H54 (cell line): ENCODE measurements around the gene PTPRD.
"Not testable (repeated sequence)": the region's sequence is repeated elsewhere in the genome, so short reads cannot be mapped to it uniquely, and the experiment has no call there.

Source experiments
- DNase-seq: peaks from one replicate; pipeline ENCODE4 v3.0.0; 2011; ENCODE audit warnings: low spot score, mixed read lengths; ENCODE audit not compliant: insufficient read length
- FAIRE-seq: peaks from 3 replicates; lab custom pipeline; 2011; peaks lifted over from hg19 to GRCh38; lab: Jason Lieb, UNC
- POLR2A ChIP-seq: IDR thresholded peaks from 2 replicates; pipeline ENCODE4 v1.6.1; 2011; ENCODE audit warnings: low read depth, mild to moderate bottlenecking, low read length

PTPRD gene

DNA sequence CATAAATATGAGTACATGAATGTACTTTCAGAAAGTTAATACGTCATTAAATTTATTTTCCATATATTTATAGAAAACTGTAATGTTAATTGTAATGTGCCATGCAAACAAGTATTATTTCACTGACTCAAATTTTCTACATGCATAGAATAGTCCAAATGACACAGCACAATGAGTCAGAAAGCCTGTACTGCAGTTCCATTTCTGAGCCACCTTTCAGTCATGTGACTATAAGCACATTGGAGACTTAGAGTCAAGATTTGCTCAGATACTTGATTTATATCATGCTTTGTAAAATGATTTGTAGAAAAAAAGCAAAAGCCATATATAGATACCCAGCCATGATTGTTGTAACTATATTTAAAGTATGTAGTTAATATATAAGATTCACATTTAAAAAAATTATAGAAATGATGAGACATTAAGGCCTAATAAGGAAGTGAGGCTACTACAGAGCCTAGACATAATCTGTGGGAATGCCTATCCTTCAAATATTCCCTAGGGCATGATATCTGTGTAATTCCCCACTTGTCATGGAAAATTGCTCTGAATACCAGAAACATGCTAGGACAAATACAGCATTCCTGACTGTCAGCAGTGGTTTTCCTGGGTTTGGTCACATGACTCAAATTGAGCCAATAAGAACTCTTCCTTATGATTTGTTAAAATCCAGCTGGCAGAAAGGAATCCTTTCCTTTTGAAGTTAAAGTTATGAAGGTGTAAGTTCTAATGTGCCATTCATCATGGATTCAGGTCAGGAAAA lies 50.0 kb downstream of the PTPRD start:
- TF ChIP-seq POLR2A: no peak
- DNase-seq (peak; percentile 3), FAIRE-seq (peak; percentile 84)

DNA sequence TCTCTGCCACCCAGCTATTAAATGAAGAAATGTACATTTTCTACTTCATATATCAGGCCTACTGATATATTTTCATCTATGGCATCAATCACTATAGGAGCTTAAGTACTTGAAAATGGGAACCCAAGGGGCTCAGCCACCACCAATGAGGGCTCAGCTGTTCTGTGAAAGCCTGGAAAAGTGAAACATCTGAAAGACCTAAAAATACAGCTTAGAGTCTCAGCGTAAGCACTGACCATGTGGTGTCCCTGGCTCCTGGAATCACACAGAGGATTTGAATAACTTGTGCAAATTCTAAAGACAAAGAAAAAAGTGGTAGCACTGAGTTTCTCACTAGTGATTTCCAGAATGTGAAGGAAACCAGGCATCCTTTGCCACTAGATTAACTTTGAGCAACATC lies 64.5 kb downstream of the PTPRD start:
- FAIRE-seq (no peak), DNase-seq (no peak)
- TF ChIP-seq POLR2A: no peak

DNA sequence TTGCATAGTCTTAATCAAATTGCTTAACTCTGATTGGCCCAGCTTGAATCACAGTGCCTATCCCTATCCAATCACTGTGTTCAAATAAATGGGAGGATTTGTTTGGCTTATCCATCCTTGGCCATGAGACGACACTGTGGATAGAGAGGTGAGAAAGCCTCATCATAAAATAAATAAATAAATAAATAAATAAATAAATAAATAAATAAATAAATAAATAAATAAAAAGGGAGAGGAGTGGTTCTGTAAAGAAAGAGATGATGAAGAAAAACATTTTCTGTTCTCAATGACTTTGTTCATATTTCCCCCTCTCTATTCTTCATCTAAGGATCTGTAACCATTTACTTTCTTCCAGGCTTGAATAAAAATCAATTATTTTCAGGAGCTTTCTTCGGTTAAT lies 74.7 kb downstream of the PTPRD start:
- no peak for TF ChIP-seq POLR2A
- no peak for DNase-seq
- FAIRE-seq: no peak

DNA sequence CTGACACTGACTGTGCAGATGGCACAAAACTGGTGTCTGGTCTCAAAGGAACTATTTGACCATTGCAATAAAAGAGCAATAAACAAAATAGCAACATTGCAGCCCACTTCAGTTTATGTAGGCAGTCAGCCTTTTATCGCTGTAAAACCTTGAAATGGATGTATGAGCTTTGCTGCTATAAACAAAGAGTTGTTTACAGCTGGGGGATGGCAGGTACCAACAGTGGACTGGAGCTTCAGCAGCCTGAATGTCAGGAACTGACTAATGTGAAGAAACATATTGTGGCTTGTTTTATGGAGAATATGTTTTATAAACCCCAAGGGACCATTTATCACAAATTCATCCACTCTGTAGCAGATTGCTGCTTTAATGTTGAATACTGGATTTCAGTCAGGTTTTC lies 78.0 kb downstream of the PTPRD start:
- FAIRE-seq: no peak
- no peak for DNase-seq
- TF ChIP-seq POLR2A: no peak

DNA sequence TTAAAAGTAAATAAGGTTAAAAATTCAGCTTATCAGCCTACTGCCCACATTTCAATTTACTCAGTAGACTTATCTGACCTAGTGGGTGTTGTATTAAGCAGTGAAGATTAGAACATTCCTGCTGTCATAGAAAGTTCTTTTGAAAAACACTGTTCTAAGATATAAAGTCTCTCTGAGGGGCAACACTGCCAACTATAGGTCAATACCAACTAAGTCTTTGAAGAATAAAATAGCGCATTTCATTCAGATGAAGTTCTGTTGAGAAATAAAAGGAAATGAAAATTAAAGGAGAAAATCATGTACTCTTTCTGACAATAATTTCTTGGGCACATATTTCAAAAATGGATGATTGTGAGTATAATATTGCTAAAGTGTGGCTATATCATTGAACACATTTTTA lies 86.8 kb downstream of the PTPRD start:
- TF ChIP-seq POLR2A: no peak
- FAIRE-seq (no peak), DNase-seq (no peak)

DNA sequence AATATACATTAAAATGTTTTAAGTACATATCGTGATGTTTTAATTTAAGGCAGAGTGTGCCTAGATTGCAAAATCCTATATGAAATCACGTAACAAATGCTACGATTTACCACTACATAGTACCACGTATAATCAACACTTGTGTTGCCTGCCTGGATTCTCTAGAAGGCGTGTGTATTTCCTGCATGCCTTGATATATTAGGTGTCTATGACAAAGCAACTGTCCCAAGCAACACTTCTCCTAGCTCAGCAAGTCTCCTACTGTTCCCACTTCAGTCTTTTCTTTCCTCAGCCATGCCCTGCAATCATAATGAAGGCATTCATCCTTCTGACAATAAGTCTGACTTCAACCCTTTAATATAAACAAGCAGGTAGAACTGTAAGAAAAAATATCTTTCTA lies 89.6 kb downstream of the PTPRD start:
- FAIRE-seq (no peak), DNase-seq (no peak)
- no peak for TF ChIP-seq POLR2A

DNA sequence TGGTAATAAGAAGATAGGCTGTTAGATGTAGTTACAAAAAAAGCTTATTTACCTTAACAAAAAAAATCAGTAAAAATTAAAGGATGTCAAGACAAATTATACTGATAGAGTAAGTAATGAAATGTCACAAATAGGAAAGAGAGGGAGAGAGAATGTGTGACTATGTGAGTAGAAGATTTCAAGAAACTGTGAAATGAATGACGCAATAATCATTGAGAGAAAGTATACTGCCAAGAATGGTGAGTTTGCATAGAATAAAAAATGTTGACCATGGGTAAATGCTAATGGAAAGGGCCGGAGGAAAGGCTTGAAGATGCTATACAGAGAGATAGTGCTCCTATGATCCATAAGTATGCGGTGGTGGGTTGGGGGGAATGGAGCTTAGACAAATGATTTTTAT lies 100.7 kb downstream of the PTPRD start:
- FAIRE-seq: no peak

DNA sequence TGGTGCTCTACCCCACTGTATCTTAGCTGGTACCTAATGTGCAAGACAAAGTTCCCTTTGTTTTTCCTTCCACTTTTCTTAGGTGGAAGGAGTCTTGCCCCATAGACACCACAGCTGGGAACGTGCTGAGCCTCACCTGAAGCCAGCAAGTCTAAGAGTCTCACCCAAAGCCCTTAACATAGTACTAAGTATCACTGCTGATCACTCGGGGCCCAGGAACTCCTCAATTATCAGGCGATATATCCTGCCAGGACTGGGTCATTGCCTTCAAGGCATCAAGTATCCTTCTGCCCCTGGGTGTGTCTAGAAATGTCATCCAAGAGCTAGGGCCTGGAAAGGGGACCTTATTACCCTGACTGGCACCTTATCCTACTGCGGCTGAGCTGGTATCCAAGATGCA lies 123.9 kb downstream of the PTPRD start:
- TF ChIP-seq POLR2A: no peak
- FAIRE-seq: no peak
- no peak for DNase-seq

More for the DNA sequence above, 100.7 kb downstream of the PTPRD start:
- no peak for TF ChIP-seq POLR2A
- no peak for DNase-seq

DNA sequence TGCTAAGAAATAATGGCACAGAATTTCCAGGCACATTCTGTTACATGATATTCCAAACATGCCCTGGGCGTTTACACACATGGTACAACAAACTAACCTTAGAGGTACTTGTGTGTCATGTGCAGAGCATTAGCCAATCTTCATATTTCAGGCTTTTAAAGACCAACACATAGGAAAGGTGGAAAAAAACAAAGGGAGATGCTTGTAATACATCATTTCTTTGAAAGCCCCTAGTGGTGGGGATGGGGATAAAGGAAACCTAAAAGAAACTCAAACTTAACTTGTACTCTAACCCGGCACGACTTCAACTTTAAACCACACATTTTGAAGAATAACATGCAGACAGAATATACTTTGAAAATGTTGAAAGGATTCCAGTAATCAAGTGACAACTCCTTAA lies 133.6 kb downstream of the PTPRD start:
- FAIRE-seq (peak; percentile 11), DNase-seq (no peak)
- TF ChIP-seq POLR2A: no peak

DNA sequence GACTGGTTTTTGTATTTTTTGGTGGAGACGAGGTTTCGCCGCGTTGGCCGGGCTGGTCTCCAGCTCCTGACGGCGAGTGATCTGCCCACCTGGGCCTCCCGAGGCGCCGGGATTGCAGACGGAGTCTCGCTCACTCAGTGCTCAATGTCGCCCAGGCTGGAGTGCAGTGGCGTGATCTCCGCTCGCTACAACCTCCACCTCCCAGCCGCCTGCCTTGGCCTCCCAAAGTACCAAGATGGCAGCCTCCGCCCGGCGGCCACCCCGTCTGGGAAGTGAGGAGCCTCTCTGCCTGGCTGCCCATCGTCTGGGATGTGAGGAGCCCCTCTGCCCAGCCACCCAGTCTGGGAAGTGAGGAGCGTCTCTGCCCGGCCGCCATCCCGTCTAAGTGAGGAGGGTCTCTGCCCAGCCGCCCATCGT lies 163.6 kb downstream of the PTPRD start:
- DNase-seq, FAIRE-seq: not testable (repeated sequence)

DNA sequence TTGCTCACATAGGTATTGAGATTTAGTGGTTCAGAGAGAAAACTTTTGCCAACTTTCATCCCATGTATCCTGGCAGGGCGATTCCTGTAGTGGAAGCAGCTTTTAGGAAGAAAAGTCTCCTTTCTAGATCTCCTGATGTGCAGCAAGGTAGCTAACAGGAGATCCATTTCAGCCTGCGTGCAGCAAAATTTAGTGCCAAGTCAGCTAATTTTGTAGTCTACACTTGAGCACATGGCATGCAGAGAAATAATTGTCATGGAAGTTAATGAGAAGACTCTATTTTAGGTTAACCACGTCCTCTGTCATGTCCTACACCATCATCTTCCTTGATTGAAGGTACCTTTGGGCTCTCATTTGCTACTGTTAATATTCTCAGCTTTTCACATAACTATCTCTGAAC lies 165.8 kb downstream of the PTPRD start:
- no peak for DNase-seq
- FAIRE-seq: no peak
- TF ChIP-seq POLR2A: no peak

DNA sequence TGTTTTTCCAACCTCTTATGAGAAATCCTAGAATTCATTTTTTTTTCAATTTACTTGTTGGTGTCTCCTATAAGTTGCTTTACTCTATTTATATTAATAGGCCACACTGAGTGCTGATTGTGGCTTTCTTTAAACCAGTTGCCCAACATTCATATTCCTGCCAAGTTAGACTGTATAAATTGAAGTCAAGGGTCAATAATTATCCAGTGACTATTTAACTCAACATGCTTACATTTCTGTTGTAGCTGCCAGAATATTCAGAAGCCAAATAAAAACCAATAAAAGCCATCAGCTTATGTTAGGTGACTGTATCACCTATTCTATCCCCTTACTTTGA lies 169.0 kb downstream of the PTPRD start:
- TF ChIP-seq POLR2A: no peak
- DNase-seq: no peak
- no peak for FAIRE-seq

DNA sequence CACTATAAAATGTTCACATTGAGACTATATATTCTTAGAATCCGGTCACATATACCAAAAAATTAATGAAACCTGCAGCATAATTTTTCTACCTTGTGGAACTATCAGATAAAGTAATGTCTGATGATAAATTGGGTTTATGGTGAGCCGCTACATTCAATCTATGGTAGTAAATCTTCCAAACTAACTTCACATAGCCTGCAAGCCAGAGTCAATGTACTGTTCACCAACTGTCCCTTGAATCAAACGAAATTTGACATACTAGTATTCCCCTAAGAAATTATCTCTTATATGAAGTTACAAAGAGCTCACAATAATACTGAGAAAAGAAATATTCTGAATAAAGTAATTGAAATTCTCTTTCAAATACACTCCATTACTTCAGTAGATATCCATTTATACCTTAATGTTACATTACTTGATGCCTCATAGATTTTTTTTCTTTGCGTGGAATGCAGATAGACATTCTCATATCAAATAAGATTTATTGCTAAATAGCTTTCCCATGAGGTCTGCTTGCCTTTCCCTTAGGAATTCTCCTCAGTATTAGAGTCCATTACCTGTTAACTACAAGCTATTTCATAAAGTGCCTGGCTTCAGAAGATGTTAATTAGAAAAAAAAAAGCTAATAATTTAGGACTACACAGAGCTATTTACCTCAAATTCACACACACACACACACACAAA lies 169.5 kb downstream of the PTPRD start:
- no peak for DNase-seq
- TF ChIP-seq POLR2A: no peak
- no peak for FAIRE-seq

DNA sequence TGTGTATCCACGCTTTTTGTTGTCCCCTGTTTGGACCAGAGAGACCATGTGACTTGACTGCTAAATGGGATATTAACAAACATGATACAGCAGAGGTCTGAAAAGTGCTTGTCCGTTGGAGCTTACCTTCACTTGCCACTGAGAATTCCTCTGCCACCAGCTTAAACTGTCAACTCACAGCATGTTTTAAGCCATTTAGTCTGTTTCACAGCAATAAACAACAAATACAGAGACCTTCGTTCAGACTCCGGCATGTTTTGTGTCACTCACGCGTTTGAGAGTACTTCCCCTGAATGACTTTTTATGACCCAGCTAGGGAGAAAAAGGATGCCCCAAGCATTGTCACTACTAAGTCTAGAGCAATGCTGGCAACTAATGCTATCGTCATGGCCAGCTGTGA lies 173.8 kb downstream of the PTPRD start:
- TF ChIP-seq POLR2A: no peak
- no peak for FAIRE-seq

DNA sequence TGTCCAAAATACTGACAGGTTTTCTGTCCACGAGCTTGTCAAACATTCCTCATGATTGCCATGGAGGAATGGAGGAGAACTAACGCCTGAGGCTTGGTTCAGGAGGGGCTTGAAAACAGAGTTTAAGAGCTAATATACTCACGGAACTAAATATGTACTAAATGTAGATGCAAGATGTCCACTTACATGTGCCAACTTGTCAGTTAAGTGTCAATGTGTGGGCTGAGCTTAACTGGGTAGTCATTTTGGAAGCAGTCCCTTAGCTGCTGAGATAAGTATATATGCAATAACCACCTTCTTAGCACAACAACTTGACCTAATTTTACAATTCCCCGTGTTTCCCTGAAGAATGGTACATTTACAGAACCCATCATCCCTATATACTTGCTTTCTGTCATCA lies 176.0 kb downstream of the PTPRD start:
- DNase-seq: no peak
- TF ChIP-seq POLR2A: no peak
- FAIRE-seq: no peak

More for the DNA sequence above, 173.8 kb downstream of the PTPRD start:
- no peak for DNase-seq

DNA sequence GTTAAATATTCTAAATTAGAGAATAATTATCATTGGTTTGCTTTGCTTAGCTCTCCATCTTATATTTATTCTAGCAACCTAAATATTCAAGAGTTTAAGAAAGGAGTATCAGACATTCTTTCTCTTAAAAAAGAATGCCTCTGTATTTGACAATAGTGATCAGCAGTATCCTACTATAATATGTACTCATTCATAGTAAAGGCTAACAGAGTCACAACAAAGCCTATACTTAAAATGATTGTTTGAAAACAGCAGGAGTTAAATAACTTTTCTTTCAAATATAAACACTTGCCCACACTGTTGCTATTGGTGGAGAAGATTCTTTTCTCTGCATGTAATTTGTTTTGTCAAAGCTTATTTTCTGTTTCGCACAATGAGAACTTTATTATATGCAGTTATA lies 178.4 kb downstream of the PTPRD start:
- TF ChIP-seq POLR2A: no peak
- DNase-seq (no peak), FAIRE-seq (no peak)
